GM12874 (cell line): ENCODE results near the gene TRHDE.

ENCODE experiments used
- TF ChIP-seq, protein P1 (sequence below): IDR thresholded peaks from 2 replicates; pipeline ENCODE4 v1.5.1; 2011; ENCODE audit warnings: low read depth, mild to moderate bottlenecking, control low read depth, low read length, moderate library complexity; ENCODE audit not compliant: insufficient read depth

The TRHDE gene

DNA sequence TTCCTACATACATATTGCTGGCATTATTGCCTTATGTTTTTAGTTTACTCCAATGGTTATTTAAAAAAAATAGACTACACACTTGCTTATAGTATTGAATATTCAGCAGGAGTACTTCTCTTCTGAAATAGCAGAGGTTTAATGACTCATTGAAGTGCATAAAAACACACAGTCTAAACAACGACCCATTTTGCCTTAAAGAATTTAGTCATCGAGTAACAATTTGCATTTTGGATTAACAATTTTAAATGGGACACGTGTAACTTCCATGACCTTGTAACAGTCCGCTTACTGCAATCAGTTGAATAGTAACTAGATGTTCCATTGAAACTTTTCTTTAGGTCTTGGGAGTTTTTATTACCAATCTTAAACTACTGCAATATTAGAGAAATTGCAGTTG, 9.0 kb downstream of the TRHDE start:
- TF ChIP-seq, protein P1, sequence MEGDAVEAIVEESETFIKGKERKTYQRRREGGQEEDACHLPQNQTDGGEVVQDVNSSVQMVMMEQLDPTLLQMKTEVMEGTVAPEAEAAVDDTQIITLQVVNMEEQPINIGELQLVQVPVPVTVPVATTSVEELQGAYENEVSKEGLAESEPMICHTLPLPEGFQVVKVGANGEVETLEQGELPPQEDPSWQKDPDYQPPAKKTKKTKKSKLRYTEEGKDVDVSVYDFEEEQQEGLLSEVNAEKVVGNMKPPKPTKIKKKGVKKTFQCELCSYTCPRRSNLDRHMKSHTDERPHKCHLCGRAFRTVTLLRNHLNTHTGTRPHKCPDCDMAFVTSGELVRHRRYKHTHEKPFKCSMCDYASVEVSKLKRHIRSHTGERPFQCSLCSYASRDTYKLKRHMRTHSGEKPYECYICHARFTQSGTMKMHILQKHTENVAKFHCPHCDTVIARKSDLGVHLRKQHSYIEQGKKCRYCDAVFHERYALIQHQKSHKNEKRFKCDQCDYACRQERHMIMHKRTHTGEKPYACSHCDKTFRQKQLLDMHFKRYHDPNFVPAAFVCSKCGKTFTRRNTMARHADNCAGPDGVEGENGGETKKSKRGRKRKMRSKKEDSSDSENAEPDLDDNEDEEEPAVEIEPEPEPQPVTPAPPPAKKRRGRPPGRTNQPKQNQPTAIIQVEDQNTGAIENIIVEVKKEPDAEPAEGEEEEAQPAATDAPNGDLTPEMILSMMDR, result no peak

DNA sequence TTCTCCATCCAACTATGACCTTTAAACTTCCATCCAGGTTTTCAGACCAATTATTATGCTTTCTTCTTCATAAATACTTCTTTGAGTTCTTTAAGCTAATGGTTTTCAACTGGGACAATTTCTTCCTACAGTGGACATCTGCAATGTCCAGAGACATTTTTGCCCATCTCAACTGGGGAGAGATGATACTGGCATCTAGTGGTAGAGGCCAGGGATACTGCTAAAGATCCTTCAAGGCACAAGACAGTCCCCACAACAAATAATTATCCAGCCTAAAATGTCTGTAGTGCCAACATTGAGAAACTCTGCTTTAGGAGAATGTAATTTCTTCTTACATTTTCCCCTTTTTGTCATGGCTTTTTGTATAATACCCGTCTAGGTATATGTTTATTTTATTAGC, 10.6 kb downstream of the TRHDE start:
- TF ChIP-seq, protein P1, result no peak

DNA sequence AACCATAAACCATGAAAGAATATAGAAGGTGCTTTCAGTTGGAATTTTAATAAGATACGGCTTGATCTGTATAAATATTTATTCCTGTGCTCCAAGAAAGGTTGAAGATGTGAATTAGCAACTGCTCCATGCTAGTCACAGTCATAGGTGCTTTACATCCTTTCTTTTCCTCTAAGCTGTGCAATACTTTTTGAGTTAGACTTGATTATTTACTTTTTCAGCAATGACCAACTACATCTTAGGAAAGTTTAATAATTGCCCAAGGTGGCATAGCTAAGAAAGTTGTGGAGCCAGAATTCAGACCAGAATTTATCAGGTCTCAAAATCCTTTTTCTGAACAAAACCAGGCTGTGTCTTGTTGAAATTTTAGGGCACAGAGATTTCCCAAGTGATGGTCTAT, 13.7 kb downstream of the TRHDE start:
- TF ChIP-seq, protein P1, result no peak

DNA sequence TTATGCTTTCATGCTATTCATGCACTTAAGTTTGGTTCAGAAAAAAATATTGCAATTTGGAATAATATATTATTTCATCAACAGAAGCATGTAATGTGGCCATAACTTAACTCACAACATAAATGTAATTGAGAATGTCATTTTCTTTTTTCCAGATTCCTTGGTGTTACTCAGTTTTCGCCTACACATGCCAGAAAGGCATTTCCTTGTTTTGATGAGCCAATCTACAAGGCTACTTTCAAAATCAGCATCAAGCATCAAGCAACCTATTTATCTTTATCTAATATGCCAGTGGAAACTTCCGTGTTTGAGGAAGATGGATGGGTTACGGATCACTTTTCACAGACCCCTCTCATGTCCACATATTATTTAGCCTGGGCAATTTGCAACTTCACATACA, 14.4 kb downstream of the TRHDE start:
- TF ChIP-seq, protein P1, result no peak

DNA sequence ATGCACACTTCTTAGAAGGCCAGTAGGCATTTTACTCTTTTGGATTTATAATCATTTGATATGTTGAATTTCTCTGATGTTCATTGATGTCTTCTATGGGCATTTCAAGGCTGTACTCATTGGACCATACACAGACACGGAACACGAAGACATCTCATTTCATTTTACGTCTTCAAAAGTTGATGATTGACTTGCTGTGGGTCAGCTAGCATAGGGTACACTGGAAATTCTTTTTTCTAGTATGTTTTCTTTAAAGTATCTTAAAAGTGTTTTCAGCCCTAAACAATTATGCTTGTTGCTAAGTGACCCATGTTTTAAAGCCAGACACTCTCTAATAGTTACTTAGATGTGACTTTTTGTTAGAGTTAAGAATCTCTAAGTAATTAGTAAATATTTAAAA, 16.3 kb downstream of the TRHDE start:
- TF ChIP-seq, protein P1, result no peak

DNA sequence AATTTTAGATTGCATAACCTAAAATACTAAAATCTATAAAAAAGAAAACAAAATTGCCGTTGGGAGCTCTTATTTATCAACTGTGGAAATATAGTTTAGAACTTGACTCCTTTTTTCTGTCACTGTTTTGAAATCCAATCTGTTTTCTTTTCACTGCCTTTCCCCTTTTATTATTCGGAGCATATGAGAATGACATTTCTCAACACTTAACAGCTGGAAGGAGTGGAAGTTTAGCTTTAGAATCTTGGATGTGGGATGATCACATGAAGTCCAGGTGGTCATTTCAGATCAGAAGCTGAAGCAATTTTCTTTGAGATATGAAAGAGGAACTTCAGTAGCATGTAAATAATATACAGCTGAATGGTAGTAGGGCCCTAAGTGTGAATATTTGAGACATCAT, 16.7 kb downstream of the TRHDE start:
- TF ChIP-seq, protein P1, result no peak

DNA sequence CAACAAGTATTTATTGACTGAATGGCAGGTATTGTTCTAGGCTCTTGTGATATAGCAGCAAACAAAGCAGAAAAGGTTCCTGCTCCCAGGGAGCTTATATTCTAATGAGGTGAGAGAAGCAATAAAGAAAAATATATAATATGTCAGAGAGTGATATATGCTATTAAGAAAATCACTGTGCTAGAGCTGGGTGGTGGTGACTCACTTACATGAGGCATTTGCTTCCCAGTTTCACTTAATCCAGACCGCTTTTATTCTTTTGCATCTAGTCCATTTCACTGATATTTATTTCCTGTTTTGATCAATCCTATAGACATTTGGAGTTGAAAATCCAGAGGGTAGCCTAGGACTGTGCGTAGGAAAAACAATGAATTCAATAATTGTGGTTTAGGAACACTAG, 17.5 kb downstream of the TRHDE start:
- TF ChIP-seq, protein P1, result no peak

DNA sequence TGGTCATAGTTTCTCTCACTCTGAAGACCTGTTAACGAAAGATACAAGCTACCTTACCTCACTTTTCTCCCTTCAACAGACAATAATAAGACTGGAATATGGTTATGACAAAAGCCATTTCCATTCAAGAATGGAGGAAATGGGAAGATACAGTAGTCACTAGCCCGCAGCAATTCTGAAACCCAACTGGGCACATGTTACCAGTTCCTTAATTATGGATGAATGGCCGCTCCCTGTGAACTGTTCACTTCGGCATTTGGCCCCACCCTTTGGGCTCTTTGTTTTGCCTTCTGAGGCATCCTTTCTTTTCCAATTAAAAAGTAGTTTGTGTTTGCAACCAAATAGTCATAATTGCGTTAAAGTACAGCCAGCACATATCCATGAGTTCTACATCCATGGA, 19.0 kb downstream of the TRHDE start:
- TF ChIP-seq, protein P1, result no peak
